ENCODE data around the gene ACVR1.
"Not testable (repeated sequence)": the region's sequence is repeated elsewhere in the genome, so short reads cannot be mapped to it uniquely, and the experiment has no call there.

Gene ACVR1

GRCh38 chr2:157849591-157849990 lies 26.5 kb downstream of the ACVR1 start:
- no peak for DNase-seq

GRCh38 chr2:157848213-157848612 lies 27.9 kb downstream of the ACVR1 start:
- no peak for DNase-seq

- no peak for DNase-seq
These were observed 31.0 kb downstream of the ACVR1 start for GRCh38 chr2:157845081-157845480.

- no peak for DNase-seq
These were observed 32.2 kb downstream of the ACVR1 start for GRCh38 chr2:157843935-157844334.

- DNase-seq, result no peak
These were observed 33.0 kb downstream of the ACVR1 start for GRCh38 chr2:157843081-157843480.

GRCh38 chr2:157842106-157842879 lies 33.8 kb downstream of the ACVR1 start:
- no peak for DNase-seq

- DNase-seq, result no peak
These were observed 34.6 kb downstream of the ACVR1 start for GRCh38 chr2:157841485-157841884.

- DNase-seq, result no peak
These were observed 35.5 kb downstream of the ACVR1 start for GRCh38 chr2:157840568-157841156.

- no peak for DNase-seq
These were observed 36.3 kb downstream of the ACVR1 start for GRCh38 chr2:157839822-157840221.

GRCh38 chr2:157839162-157839801 lies 36.8 kb downstream of the ACVR1 start:
- no peak for DNase-seq

GRCh38 chr2:157838442-157839161 lies 37.5 kb downstream of the ACVR1 start:
- DNase-seq, result peak in 1 of 5 experiments; percentile 4

- no peak for DNase-seq
These were observed 38.2 kb downstream of the ACVR1 start for GRCh38 chr2:157837851-157838441.

- DNase-seq, result no peak
These were observed 39.6 kb downstream of the ACVR1 start for GRCh38 chr2:157836531-157836930.

GRCh38 chr2:157835425-157835824 lies 40.7 kb downstream of the ACVR1 start:
- no peak for DNase-seq

GRCh38 chr2:157835006-157835405 lies 41.1 kb downstream of the ACVR1 start:
- no peak for DNase-seq

- DNase-seq, result no peak
These were observed 42.4 kb downstream of the ACVR1 start for GRCh38 chr2:157833721-157834120.

- DNase-seq, result no peak
These were observed 44.4 kb downstream of the ACVR1 start for GRCh38 chr2:157831573-157832315.

- no peak for DNase-seq
These were observed 45.2 kb downstream of the ACVR1 start for GRCh38 chr2:157830696-157831570.

- no peak for DNase-seq
These were observed 45.9 kb downstream of the ACVR1 start for GRCh38 chr2:157830266-157830665.

- DNase-seq, result no peak
These were observed 48.8 kb downstream of the ACVR1 start for GRCh38 chr2:157827377-157827776.

GRCh38 chr2:157826644-157827043 lies 49.5 kb downstream of the ACVR1 start:
- not testable (repeated sequence) for DNase-seq
